SK-N-SH treated with all-trans-retinoic acid at 6 μM for 48 hours (cell line): ENCODE results near the gene NCOA6.
"Not testable (repeated sequence)": the region's sequence is repeated elsewhere in the genome, so short reads cannot be mapped to it uniquely, and the experiment has no call there.

Experiments
- OSR1 ChIP-seq: fragments of 250-450 bp; sonication (Bioruptor Pico); IDR thresholded peaks from 2 replicates; pipeline ENCODE4 v1.8.0; 2022; ENCODE audit warnings: moderate library complexity, mild to moderate bottlenecking, inconsistent platforms
- ZC3H10 ChIP-seq: fragments of 250-450 bp; sonication (Bioruptor Pico); IDR thresholded peaks from 2 replicates; pipeline ENCODE4 v1.5.1; 2021; ENCODE audit warnings: mild to moderate bottlenecking, moderate library complexity
- ZNF8 ChIP-seq: fragments of 450-650 bp; formaldehyde crosslinking; IDR thresholded peaks from 2 replicates; pipeline ENCODE4 v1.5.0; 2020; ENCODE audit warnings: mild to moderate bottlenecking, moderate library complexity

DNA sequence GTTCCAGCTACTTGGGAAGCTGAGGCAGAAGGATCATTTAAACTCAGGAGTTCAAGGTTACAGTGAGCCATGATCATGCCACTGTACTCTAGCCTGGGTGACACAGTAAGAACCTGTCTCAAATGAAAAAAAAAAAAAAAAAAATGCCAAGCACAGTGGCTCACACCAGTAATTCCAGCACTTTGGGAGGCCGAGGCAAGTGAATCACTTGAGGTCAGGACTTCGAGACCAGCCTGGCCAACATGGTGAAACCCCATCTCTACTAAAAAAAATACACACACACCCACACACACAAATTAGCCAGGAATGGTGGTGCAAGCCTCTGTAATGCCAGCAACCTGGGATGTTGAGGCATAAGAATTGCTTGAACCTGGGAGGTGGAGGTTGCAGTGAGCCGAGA is 102.9 kb downstream of the NCOA6 start:
- not testable (repeated sequence) for TF ChIP-seq OSR1, ZC3H10, ZNF8 (CRISPR knock-in tag)
